Measurements from ENCODE around the gene TUT1.
"Not testable (repeated sequence)": the region's sequence is repeated elsewhere in the genome, so short reads cannot be mapped to it uniquely, and the experiment has no call there.

The TUT1 gene

DNA sequence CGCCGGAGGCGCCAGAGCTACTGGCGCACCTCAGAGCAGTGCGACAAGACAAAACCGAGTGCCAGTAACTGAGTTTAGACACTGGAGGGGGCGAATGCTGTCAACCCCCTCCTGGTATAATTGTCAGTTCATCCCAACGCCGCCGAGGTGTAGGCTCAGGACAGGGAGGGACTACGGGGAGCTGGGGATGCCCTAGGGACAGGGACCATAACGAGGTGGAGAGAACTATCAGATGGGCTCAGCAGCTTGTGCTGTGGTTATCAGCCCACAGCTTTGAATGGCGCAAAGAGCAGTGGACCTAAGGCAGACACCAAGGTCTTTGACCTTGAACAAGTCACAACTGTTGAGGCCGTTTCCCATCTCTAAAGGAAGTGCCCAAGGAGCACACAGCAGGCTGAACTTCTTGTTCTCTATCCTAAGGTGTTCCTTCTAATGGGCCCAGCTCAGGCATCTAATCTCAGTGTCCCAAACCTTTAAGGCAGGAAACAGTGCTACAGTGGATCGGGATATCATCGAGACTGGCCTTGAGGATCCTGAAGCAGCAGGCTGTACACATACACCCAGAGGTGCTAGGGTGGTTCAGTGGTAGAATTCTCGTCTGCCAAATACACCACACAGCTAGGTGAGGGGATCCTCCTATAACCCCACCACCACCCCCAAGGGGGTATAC, 958 bp upstream of the TUT1 start:
- no peaks in the 10 kb centered on the region for H3K9me3 ChIP-seq (ENCODE audit: control insufficient read depth, low read length)
- peak overlapping the region; percentile 94 for H3K27ac ChIP-seq
- peaks cover 8% of the 10 kb centered on the region for H3K4me1 ChIP-seq
- H3K36me3 ChIP-seq (ENCODE audit: control insufficient read depth, insufficient read depth, low read length) = no peaks in the 10 kb centered on the region
- H3K9ac ChIP-seq = no peak overlapping the region
- peak overlapping the region; percentile 63 for H3K4me3 ChIP-seq (ENCODE audit: low read depth, low read length)
- H3K4me2 ChIP-seq (ENCODE audit: low read length) = peak overlapping the region; percentile 87
- H3K27me3 ChIP-seq (ENCODE audit: control insufficient read depth, insufficient read depth, low read length) = no peaks in the 10 kb centered on the region
- peak overlapping the region; percentile 92 for H2AFZ ChIP-seq
- H3K79me2 ChIP-seq = no peaks in the 10 kb centered on the region
- TF ChIP-seq, protein P1, sequence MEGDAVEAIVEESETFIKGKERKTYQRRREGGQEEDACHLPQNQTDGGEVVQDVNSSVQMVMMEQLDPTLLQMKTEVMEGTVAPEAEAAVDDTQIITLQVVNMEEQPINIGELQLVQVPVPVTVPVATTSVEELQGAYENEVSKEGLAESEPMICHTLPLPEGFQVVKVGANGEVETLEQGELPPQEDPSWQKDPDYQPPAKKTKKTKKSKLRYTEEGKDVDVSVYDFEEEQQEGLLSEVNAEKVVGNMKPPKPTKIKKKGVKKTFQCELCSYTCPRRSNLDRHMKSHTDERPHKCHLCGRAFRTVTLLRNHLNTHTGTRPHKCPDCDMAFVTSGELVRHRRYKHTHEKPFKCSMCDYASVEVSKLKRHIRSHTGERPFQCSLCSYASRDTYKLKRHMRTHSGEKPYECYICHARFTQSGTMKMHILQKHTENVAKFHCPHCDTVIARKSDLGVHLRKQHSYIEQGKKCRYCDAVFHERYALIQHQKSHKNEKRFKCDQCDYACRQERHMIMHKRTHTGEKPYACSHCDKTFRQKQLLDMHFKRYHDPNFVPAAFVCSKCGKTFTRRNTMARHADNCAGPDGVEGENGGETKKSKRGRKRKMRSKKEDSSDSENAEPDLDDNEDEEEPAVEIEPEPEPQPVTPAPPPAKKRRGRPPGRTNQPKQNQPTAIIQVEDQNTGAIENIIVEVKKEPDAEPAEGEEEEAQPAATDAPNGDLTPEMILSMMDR (IDR thresholded peaks at IDR 0.05) = no peak

DNA sequence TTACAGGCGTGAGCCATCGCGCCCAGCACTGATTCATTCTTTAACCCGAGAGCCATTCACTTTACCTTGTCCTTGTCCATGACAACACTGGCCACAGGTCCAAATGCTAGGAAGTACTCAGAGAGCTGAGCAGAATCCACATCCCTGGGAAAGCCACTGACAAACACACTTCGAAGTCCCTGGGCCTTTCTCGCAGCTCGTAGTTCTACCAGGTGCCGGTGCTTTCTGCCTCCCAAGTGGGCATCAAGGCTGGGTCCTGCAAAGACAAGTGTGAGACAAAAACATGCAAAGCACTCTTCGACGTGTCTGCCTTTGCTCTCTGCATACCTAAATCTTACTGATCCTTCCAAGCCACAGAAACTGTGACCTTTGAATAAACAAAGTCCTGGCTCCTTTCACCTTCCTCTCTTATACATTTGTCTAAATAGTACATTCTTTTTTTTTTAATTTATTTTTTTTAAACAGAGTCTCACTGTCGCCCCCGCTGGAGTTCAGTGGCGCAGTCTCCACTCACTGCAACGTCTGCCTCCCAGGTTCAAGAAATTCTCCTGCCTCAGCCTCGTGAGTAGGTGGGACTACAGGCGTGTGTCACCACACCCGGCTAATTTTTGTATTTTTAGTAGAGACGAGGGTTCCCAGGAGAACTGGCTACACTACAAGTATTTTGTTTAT, 2.2 kb downstream of the TUT1 start:
- Histone ChIP-seq H2AFZ (no peak overlapping the region), H3K9me3 (ENCODE audit: control insufficient read depth, low read length) (no peaks in the 10 kb centered on the region), H3K79me2 (no peaks in the 10 kb centered on the region), H3K27ac (no peak overlapping the region), H3K4me1 (peaks cover 8% of the 10 kb centered on the region), H3K9ac (no peak overlapping the region), H3K36me3 (ENCODE audit: control insufficient read depth, insufficient read depth, low read length) (no peaks in the 10 kb centered on the region), H3K27me3 (ENCODE audit: control insufficient read depth, insufficient read depth, low read length) (no peaks in the 10 kb centered on the region), H3K4me2 (ENCODE audit: low read length) (no peak overlapping the region), H3K4me3 (ENCODE audit: low read depth, low read length) (no peak overlapping the region)
- TF ChIP-seq, protein P1 (IDR thresholded peaks at IDR 0.05) = no peak

DNA sequence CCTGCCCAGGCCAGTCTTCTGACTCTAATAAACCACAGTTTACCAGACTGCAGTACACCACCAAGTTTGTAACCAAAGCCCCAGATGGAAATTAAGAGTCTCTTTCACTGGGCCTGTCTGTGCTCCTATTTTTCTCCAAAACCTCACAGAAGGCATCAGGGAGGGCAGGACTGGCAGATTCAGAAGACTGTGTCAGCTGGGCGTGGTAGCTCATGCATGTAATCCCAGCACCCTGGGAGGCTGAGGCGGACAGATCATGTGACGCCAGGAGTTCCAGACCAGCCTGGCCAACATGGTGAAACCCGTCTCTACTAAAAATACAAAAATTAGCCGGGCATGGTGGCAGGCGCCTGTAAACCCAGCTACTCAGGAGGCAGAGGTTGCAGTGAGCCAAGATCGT, 6.0 kb downstream of the TUT1 start:
- not testable (repeated sequence) for H3K27me3 ChIP-seq (ENCODE audit: control insufficient read depth, insufficient read depth, low read length); H3K9ac ChIP-seq; H3K4me1 ChIP-seq; H3K36me3 ChIP-seq (ENCODE audit: control insufficient read depth, insufficient read depth, low read length); H3K27ac ChIP-seq; H2AFZ ChIP-seq; H3K79me2 ChIP-seq; H3K4me2 ChIP-seq (ENCODE audit: low read length); H3K4me3 ChIP-seq (ENCODE audit: low read depth, low read length); H3K9me3 ChIP-seq (ENCODE audit: control insufficient read depth, low read length)

DNA sequence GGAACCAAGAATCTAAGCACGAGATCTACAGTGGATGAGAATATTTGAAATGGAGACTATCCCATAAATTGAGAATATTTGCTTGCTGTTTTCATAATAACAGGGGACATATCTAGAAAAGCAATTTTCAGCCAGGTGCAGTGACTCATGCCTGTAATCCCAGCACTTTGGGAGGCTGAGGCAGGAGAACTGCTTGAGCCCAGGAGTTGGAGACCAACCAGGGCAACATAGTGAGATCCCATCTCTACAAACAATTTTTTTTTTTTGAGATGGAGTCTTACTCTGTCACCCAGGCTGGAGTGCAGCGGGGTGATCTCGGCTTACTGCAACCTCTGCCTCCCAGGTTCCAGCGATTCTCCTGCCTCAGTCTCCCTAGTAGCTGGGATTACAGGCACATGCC, 9.6 kb downstream of the TUT1 start:
- not testable (repeated sequence) for H3K36me3 ChIP-seq (ENCODE audit: control insufficient read depth, insufficient read depth, low read length); H3K79me2 ChIP-seq; H2AFZ ChIP-seq; H3K4me1 ChIP-seq; H3K27ac ChIP-seq; H3K9ac ChIP-seq; H3K27me3 ChIP-seq (ENCODE audit: control insufficient read depth, insufficient read depth, low read length); H3K4me3 ChIP-seq (ENCODE audit: low read depth, low read length); H3K9me3 ChIP-seq (ENCODE audit: control insufficient read depth, low read length); H3K4me2 ChIP-seq (ENCODE audit: low read length)

DNA sequence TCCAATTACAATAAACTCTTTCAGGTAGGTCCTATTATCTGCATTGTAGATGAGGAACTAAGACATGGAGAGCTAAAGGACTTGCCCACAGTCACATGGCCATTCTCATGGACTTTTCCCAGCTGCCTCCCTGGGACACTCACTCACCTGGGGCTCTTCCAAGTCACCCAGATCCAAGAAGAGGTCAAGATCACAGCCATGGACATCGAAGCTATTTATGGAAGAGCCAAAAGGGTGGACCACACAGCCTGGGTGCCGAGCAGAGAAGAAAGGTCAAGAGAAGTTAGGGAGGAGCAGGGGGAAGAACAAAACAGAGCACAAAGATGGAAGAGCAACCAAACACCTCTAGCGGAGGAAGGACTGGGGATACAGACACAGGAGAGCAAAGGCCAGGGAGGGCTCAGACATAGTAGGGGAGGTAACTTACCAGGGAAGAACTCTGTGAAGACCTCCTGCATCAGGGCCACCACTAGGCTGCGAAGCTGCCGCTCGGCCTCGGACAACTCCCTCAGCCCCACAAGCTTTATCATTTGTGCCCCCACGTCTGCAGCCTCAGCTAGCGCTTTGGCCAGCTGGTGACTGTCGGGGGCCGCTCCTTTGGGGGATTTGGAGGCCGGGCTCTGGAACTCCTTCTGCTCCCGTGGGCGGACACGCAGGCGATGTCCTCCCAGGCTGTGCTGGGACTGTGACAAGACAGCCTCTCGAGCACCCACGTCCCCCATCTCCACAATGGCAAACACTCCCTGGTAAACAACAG, 10.2 kb downstream of the TUT1 start:
- no peak overlapping the region for H2AFZ ChIP-seq
- no peaks in the 10 kb centered on the region for H3K79me2 ChIP-seq
- TF ChIP-seq, protein P1 (IDR thresholded peaks at IDR 0.05) = no peak
- H3K4me3 ChIP-seq (ENCODE audit: low read depth, low read length) = no peak overlapping the region
- H3K9ac ChIP-seq = no peak overlapping the region
- H3K36me3 ChIP-seq (ENCODE audit: control insufficient read depth, insufficient read depth, low read length) = no peaks in the 10 kb centered on the region
- no peak overlapping the region for H3K27ac ChIP-seq
- no peak overlapping the region for H3K4me2 ChIP-seq (ENCODE audit: low read length)
- no peaks in the 10 kb centered on the region for H3K9me3 ChIP-seq (ENCODE audit: control insufficient read depth, low read length)
- H3K4me1 ChIP-seq = no peaks in the 10 kb centered on the region
- H3K27me3 ChIP-seq (ENCODE audit: control insufficient read depth, insufficient read depth, low read length) = no peaks in the 10 kb centered on the region
